GM19324 (cell line): ENCODE results near the gene FBXL16.
A peak's percentile ranks its signal among the peaks of the same experiment; 100 is the strongest.
"Not testable (repeated sequence)": the region's sequence is repeated elsewhere in the genome, so short reads cannot be mapped to it uniquely, and the experiment has no call there.

Experiments used
- ATAC-seq: cut with Tn5 transposase; IDR thresholded peaks from one replicate; pipeline ENCODE4 v1.9.1; 2021; ENCODE audit warnings: mild to moderate bottlenecking, moderate library complexity; ENCODE audit not compliant: unreplicated experiment, low FRiP score

Gene FBXL16

GRCh38 chr16:694187-694862 is 11.3 kb downstream of the FBXL16 start:
- ATAC-seq = no peak

GRCh38 chr16:693766-694165 is 11.8 kb downstream of the FBXL16 start:
- no peak for ATAC-seq

GRCh38 chr16:693364-693763 is 12.2 kb downstream of the FBXL16 start:
- ATAC-seq = no peak

- no peak for ATAC-seq
Measured at GRCh38 chr16:692356-693108, 13.1 kb downstream of the FBXL16 start.

GRCh38 chr16:691242-691641 is 14.4 kb downstream of the FBXL16 start:
- ATAC-seq = not testable (repeated sequence)

- ATAC-seq = no peak
Measured at GRCh38 chr16:689175-689897, 16.3 kb downstream of the FBXL16 start.

- no peak for ATAC-seq
Measured at GRCh38 chr16:687499-687898, 18.1 kb downstream of the FBXL16 start.

- ATAC-seq = no peak
Measured at GRCh38 chr16:686459-687260, 18.9 kb downstream of the FBXL16 start.

- no peak for ATAC-seq
Measured at GRCh38 chr16:685967-686366, 19.6 kb downstream of the FBXL16 start.

- no peak for ATAC-seq
Measured at GRCh38 chr16:684961-685696, 20.5 kb downstream of the FBXL16 start.

- peak; percentile 50 for ATAC-seq
Measured at GRCh38 chr16:684071-684794, 21.4 kb downstream of the FBXL16 start, which contains the start of gene JMJD8. Gene JMJD8 (minus strand): TSS chr16:684334. CDS start chr16:684319, 15 bp downstream.

- ATAC-seq = no peak
Measured at GRCh38 chr16:683396-684070, 22.1 kb downstream of the FBXL16 start.

- ATAC-seq = no peak
Measured at GRCh38 chr16:682493-683395, 22.9 kb downstream of the FBXL16 start.

GRCh38 chr16:681746-682427 is 23.7 kb downstream of the FBXL16 start:
- ATAC-seq = no peak

GRCh38 chr16:680967-681745 is 24.4 kb downstream of the FBXL16 start:
- no peak for ATAC-seq

GRCh38 chr16:680625-680945 is 25.0 kb downstream of the FBXL16 start:
- peak; percentile 2 for ATAC-seq
